GM21619 (cell line): ENCODE results near the gene RGSL1.

Experiments used
- ATAC-seq: cut with Tn5 transposase; IDR thresholded peaks from one replicate; pipeline ENCODE4 v1.9.1; 2021; ENCODE audit not compliant: unreplicated experiment

RGSL1 gene

DNA sequence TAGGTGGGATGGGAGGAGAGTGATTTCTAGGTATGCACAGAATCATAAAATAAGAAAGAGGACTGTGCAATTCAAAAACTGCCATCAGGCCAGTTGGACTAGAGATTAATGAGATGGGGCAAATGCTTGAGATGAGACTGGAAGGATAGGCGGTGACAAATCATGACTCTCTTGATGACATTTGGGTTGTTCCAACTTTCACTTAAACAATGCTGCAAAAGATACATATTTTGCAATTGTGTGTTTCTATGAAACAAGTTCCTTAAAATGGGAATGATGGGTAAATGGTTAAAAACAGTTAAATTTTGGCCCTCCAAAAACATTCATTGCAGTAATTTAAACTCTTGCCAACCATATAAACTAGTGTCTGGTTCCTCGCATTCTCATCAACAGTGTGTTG is 84.0 kb downstream of the RGSL1 start:
- no peak for ATAC-seq

DNA sequence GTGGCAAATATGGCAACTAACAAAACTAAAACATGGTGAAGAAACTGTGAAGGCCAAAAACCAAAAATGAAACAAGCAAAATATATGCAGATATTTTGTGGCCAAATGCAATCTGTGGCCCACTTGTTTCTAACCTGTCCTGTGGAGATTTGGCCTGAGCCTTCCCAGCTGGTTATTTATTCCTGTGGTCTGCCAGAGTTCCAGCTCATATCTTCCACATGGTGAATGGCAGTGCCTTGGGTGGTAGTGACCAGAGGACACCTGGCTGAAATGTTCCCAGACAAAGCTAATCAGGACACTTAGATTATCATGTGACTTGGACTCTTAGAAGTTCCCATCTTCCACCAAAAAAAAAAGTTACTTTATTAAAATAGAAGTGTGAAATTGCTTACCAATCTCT is 99.4 kb downstream of the RGSL1 start:
- ATAC-seq: no peak

DNA sequence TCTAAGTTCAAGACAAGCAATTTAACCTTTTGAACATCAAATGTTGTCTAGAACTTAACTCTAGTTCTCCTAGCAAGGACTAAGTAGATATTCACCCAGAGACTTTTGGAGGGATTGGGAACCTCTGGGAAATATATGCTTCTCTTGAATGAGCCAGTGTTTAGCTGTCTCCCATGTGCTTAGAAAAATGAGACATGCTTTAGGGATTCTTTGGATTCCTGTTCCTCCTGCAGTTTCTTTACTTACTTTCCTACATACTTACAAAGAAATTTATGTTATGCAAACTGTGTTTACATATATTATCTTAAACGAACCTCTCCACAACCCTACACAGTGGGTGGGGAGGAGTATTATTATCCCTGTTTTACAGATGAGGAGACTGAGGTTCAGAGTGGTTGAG is 99.9 kb downstream of the RGSL1 start:
- no peak for ATAC-seq

DNA sequence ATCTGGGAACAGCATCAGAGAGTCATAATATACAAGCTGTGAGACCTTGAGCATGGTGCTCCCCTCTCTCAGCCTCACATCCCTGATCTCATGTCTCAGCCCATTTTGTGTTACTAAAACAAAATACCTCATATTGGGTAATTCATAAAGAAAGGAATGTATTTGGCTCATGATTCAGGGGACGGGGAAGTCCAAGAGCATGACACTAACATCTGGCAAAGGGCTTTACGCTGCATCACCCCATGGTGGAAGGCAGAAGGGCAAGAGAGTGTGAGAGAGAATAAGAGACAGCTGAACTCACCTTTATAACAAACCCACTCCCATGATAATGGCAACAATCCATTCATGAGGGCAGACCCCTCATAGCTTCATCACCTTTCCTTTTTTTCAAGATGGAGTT is 102.6 kb downstream of the RGSL1 start:
- no peak for ATAC-seq

DNA sequence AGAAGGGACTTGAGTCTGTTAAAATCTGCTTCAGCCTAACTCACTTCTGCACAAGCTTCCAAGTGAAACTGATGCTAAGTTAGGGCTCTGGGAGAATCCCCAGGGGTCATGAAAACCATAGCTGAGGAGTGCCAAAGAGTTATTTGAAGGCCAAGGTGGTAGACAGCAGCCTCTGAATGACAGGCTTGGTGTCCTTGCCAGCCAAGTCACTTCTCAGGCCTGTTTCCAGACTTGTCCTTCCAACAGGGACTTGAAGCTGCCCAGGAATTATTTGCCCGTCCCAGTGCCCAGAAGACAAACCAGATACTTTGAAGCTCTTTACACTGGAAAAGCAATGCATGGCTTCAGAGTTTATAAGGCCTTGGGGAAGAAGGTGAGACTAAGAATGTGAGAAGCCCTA is 105.5 kb downstream of the RGSL1 start:
- no peak for ATAC-seq

DNA sequence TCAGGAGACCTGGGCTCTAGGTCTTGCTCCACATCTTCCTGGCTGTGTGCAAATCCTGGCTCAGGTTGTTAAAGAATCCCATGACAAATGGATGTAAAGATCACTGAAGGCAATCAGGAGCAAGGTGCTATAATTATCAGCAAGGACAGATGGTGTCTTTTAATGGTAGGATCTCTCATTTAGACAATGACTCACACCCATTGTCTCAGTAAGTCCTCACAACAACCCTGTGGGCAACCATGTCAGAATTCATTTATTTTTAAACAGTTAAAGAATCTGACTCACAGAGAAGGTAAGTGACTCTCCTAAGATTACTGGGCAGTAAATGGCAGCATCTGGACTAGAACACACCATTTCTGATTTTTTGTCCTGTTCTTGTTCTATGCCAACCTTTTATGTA is 106.3 kb downstream of the RGSL1 start:
- no peak for ATAC-seq

DNA sequence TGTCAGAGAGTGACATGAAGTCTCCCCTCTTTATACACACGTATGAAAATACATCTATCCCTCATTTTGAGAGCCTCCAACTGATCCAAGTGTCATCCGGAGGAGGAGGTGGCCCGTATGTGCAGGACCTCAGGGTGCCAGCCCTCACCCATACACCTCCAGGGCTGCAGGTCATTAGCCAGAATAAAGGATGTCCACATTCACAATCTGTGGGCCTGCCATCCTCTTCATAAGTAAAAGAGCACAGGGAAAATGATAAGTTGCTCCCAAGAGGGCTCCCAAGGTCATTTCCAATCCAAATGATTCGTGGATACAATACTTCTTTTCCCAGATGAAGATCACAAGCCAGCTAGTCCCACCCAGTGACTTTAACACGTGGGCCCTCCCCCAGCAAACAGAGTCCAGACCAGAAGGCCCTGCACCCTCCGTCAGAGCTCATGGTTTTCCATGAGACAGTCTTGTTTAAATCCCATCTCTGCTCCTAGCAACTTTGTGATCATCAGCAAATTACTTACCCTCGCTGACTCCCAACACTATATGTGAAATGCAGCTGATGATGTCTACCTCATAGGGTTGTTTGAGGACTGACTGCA is 110.5 kb downstream of the RGSL1 start:
- no peak for ATAC-seq

DNA sequence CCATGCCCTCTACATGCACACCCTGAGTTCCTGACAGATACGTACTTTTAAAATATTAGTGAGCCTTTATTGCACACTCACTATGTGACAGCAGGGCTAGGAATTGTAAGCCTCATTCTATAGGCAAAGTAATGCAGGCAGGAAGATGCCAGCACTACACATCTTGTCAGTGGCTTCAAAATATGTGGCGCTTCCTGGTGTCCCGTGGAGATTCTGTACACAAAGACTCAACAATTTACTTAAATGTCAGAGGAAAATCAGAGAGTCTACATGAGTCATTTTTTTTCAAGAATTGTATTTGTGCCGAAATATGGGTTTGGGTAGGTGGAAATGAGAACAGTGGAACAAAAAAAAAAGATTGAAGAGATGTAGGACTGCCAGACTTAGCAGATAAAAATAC is 111.5 kb downstream of the RGSL1 start:
- ATAC-seq: no peak

DNA sequence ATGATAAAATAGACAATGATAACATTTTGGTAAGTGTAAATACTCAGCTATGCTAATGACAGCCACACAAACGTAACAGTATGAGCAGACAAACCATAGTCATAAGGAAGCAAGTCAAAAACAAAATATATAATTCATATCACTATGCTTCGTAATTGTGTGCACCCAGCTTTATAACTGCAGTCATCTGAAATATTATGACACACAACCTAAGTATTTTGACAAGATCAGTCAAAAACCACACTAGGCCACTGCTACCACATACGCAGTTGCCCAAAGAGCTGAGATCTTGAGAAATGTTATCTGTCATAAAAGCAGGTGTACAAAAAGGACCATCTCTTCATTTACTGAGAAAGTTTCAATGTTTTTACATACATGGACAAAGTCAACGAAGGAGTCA is 113.1 kb downstream of the RGSL1 start:
- ATAC-seq: no peak

DNA sequence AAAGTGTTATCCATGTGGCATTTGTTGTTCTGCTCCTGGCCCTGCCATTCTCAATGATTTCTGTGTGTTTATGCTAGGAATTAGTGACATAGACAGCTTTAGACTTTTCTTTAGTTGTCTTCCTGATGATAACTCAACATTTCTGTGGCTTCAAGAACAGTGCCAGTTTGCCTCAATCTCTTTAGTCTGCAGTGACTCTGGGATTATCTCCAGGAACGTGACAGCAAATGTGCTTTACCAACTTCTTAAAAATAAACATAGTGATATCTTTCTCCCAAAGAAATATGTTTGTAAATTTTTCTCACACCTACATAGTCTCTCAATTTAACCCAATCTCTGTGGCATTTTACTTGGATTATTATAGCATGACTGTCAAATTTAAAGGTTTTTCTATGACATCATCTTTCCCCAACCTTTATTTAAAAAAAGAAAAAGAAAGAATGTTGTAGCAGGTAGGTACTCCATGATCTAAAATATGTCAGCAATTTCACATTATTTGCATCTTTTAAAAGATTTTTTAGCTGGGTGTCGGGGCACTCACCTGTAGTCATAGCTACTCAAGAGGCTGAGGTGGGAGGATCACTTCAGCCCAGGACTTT is 114.6 kb downstream of the RGSL1 start:
- no peak for ATAC-seq

DNA sequence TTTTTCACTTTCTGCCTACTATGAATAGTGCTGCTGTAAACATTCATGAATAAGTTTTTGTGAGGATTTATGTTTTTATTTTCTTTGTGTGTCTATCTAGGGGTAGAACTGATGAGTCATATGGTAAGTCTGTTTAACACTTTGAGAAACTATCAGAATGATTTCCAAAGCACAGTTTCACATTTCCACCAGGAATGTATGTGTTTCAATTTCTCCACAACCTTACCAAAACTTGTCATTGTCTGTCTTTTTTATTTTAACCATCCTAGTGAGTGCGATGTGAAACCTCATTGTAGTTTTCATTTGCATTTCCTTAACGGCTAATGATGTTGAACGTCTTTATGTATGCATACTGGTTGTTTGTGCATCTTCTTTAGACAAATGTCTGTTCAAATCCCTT is 115.6 kb downstream of the RGSL1 start:
- no peak for ATAC-seq

DNA sequence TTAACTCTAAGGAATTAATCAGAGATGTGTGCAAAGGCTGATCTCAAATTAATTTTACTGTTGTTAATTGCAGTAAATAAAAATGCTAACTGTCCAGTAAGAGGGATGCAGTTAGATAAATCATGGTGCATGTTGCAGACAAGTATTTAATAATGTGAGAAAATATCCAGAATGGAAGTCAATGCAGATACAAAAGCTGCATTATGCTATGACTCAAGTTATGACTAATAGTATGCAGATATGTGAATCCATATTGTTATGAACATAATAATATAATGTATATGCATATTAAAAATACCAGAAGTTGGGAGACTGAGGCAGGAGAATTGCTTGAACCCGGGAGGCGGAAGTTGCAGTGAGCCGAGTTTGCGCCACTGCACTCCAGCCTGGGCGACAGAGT is 117.7 kb downstream of the RGSL1 start:
- no peak for ATAC-seq

DNA sequence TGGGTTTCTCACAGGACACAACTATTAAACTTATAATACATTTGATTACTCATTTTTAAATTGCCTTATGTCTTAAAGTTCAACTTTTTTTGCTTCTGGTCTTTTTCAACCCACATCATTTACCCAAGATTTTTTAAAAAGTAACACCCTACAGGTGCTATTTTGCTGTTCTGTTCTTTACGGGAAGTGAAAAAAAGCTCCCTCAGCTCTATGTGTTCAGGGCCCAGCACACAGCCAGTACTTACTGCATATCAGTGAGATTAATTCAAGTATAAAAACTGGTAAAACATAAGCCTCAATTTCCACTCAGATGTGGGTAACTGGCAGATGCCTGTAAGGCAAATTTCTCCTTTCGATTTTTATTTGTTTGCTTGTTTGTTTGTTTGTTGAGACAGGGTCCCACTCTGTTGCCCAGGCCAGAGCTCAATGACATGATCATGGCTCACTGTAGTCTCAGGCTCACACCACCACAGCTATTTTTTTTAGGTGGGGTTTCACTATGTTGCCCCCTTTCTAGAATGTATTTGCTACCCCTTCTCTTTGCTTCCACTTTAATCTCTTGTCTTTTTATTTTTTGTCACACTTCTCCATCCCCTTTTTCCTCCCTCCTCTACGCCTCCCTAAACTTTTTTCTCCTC is 118.8 kb downstream of the RGSL1 start:
- no peak for ATAC-seq

DNA sequence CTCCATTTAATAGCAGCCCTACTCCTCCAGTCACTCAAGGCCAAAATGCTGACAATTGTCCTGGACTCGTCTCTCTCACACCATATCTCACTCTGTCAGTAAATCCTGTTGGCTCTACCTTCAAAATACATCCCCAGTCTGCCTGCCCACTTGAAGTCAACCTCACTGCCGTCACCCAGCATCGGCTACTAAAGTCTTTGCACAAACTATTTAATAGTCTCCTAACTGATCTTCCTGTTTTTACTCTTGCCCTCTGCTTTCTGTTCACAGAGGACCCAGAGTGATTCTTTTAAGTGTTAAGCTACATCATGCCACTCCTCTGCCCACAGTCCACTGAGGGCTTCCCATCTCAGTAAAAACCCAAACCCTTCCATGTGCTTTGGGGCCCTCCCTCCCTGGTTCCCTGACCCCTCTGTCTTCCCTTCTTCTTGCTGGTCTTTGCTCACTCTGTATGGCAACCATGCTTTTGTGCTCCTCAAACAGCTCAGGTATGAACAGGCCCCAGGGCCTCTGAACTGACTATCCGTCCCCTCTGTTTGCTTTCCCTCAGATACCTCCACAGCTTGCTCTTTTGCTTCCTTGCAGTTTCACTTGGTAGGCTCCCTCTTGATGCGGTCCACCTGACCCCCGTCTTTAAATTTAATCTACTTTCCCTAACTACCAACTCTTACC is 120.1 kb downstream of the RGSL1 start:
- ATAC-seq: no peak

DNA sequence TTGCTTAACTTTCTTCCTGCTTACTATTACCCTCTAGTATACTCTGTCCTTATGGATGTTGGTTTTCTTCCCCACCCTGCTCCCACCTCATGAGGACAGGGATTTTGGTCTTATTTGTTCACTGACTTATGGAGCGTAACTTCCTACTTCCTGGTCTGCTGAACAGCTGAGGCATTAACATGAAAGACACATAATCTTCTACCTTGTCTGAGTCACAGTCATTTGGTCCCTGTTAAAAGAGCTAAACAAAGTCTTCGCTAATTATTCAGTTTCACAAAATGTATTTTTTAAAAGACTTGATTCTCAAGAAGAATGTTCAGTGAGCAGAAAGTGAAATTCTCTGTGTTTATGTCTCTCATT is 120.6 kb downstream of the RGSL1 start:
- ATAC-seq: no peak

DNA sequence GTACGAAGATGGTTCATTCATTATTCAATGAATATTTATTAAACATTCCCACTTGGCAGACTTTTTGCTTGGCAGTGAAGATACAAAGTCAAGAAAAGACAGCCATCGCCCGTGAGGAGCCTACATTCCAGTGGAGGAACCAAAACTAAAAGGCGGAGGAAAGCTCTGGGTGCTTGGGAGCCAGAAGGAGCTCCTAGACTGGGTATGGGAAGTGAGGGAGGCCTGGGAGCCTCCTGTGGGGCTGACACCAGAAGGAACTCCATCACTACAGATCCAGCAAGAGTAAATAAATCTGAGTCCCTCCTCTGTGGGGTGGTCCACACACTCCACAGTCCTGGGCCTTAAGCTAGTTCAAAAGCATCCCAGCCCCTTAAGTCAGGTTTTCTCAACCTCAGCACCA is 124.2 kb downstream of the RGSL1 start:
- no peak for ATAC-seq

DNA sequence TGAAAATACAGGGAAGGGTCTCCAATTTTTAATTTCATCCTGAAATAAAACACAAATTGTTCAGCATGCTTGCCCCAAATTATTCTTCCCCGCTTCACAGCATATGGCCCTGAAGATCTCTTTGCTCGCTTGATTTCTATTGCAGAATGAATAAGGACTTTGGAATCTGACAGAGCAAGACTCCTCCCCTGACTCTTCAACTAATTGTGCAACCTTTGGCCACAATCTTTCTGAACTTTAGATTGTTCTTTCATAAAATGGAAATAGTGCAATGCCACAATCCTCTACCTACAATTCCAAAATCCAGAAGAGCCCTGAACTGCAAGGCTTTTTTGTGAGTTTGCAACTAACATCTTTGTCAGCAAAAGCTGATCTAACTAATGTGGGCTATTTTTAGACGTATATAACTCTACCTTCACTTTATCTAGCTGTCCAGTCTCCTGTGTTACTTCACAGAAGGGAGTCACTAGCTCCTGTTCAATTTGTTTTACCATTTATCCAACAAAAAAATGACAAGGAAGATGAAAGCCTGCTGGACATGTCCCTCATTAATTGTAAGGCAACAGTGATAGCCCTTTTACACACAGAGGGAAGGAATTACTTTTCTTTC is 125.7 kb downstream of the RGSL1 start:
- ATAC-seq: no peak

DNA sequence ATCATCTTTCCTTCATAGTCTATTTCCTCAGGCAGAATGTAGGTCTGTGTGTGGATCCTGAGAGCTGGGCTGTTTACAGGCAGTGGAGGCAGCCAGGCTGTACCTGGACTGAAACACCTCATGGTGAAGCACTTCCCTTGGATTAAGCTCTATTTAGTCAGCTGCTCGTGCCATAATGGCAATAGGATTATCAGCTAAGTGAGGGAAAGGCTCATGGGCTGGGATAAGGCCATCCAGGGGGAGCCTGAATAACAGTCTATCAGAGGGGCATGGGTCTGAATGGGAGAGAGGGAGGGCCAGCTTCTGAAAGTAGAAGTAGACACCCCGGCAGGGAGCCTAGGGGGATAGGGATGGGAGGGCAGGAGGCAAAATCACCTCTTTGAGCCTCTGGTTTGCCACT is 130.8 kb downstream of the RGSL1 start:
- ATAC-seq: no peak

DNA sequence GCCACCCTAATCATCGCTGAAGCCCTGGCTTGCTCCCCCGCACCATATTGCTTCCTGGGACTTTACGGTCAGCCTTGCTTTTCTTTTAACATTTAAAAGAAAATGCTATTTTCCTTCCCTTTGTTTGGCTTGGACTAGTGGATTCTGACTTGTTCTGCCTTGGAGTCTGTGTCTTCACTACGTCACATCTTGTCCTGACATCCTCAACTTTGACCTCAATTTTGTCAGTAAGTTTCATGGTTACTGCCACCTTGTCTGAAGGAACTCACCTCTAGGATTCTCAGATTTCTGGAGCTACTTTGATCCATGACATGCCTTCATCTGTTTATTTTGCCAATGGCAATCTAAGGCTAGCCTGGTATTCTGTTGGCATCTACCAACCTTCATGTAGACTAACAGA is 134.8 kb downstream of the RGSL1 start:
- ATAC-seq: no peak

DNA sequence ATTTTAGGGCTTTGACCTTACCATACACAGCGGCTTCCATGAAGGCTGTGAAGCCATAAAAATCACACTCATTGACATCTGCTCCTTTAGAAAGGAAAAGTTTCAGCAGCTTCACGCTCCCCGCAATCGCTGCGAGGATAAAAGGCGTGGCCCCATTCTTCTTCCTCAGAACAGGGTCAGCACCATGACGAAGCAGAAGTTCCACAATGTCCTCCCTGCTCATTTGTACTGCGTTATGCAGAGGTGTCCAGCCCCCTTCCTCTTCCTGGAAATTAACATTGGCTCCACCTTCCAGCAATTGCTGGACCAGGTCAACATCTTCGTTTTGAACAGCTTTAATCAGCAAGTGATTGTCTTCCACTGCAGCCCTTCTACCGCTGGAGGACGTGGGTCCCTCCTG is 136.4 kb downstream of the RGSL1 start:
- ATAC-seq: no peak

DNA sequence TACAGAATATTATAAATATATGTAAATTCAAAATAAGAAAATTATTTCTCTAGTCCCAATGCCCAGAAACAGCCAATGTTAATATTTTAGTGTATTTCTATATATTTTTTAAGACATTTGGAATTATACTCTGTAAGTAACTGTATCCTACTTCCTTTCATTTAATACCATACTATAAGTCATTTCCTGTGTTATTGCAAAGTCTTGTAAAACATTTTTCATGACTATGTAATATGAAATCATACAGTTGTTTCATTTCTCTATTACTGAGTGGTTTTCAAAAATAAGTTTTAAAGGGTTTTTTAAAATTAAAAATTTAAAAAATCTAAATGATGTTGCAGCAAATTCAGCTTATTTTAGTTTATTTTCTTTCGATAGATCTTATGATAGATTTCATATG is 137.1 kb downstream of the RGSL1 start:
- ATAC-seq: no peak
